Measurements from ENCODE around the gene RHEBL1. TPM values are rescaled to one million over a fixed set of nuclear protein-coding genes. Genes with fewer than 3 reads are reported as not detected.

Gene RHEBL1
- total RNA-seq, 1 experiment from 2014 or later = 2.9 TPM

GRCh38 chr12:49092816-49093406, 23.1 kb upstream of the RHEBL1 start:
- Histone ChIP-seq H3F3A (ENCODE audit: insufficient read depth, low read depth) (peaks cover 23% of the 10 kb centered on the region; the same call in 1 of the 2 replicates), H2AFZ (no peak overlapping the region), H3K36me3 (ENCODE audit: low read depth) (no peaks in the 10 kb centered on the region), H3K9me3 (ENCODE audit: insufficient read depth, low read depth) (no peaks in the 10 kb centered on the region), H3K79me2 (ENCODE audit: low read depth) (no peaks in the 10 kb centered on the region), H3K4me2 (no peak overlapping the region), H3K4me3 (no peak overlapping the region), H3K27me3 (ENCODE audit: insufficient read depth, low read depth) (peaks cover 23% of the 10 kb centered on the region), H4K20me1 (ENCODE audit: insufficient read depth) (no peaks in the 10 kb centered on the region), H3K9me2 (ENCODE audit: insufficient read depth) (no peaks in the 10 kb centered on the region), H3K27ac (no peak overlapping the region), H3K4me1 (replicated peaks; ENCODE audit: insufficient read depth) (peaks cover 17% of the 10 kb centered on the region)
- no peak for TF ChIP-seq CTCF (conservative IDR thresholded peaks at IDR 0.05)
- TF ChIP-seq EZH2 (IDR thresholded peaks at IDR 0.05; ENCODE audit: low read depth) = no peak
- intact Hi-C loops (cut with micrococcal nuclease; ENCODE audit: unreplicated experiment) = no loop called here
- no TSS peak for BruUV-seq (replicated peaks)
- DNase-seq = no peak
- CTCF ChIA-PET = interaction anchor here (1.0 to 1.2 kb wide), 2 partner anchors 12 to 29 kb away, joined by 3 to 4 read pairs; no protein-coding TSS in a partner anchor
- POLR2A ChIA-PET (ENCODE audit: unreplicated experiment) = interaction anchor here (0.5 kb wide), 1 partner anchor 766 kb away, joined by 5 read pairs; no protein-coding TSS in a partner anchor

GRCh38 chr12:49092086-49092815, 22.5 kb upstream of the RHEBL1 start:
- H3K36me3 ChIP-seq (ENCODE audit: low read depth) = no peaks in the 10 kb centered on the region
- H2AFZ ChIP-seq = no peak overlapping the region
- H3K9me2 ChIP-seq (ENCODE audit: insufficient read depth) = no peaks in the 10 kb centered on the region
- no peaks in the 10 kb centered on the region for H3K79me2 ChIP-seq (ENCODE audit: low read depth)
- H3K4me3 ChIP-seq = no peak overlapping the region
- intact Hi-C loops (cut with micrococcal nuclease; ENCODE audit: unreplicated experiment) = no loop called here
- no peak overlapping the region for H3K27ac ChIP-seq
- H3K4me2 ChIP-seq = peak overlapping the region; percentile 35
- peaks cover 23% of the 10 kb centered on the region for H3K27me3 ChIP-seq (ENCODE audit: insufficient read depth, low read depth)
- ChIA-PET CTCF (interaction anchor here (1.0 to 1.2 kb wide), 2 partner anchors 13 to 29 kb away, joined by 3 to 4 read pairs; no protein-coding TSS in a partner anchor), POLR2A (ENCODE audit: unreplicated experiment) (interaction anchor here (0.5 kb wide), 1 partner anchor 765 kb away, joined by 5 read pairs; no protein-coding TSS in a partner anchor)
- H3F3A ChIP-seq (ENCODE audit: insufficient read depth, low read depth) = peaks cover 25% of the 10 kb centered on the region; the same call in 1 of the 2 replicates
- H4K20me1 ChIP-seq (ENCODE audit: insufficient read depth) = no peaks in the 10 kb centered on the region
- peaks cover 24% of the 10 kb centered on the region for H3K4me1 ChIP-seq (replicated peaks; ENCODE audit: insufficient read depth)
- no peaks in the 10 kb centered on the region for H3K9me3 ChIP-seq (ENCODE audit: insufficient read depth, low read depth)
- peak in 1 of 2 experiments; percentile 47 for DNase-seq
- BruUV-seq (replicated peaks) = no TSS peak
- TF ChIP-seq CTCF (conservative IDR thresholded peaks at IDR 0.05) (peak; percentile 58; the same call in 1 of the 2 replicates), EZH2 (IDR thresholded peaks at IDR 0.05; ENCODE audit: low read depth) (no peak)

GRCh38 chr12:49091836-49092085, 22.0 kb upstream of the RHEBL1 start:
- CTCF ChIA-PET = interaction anchor here (1.0 to 1.2 kb wide), 2 partner anchors 13 to 28 kb away, joined by 3 to 4 read pairs; no protein-coding TSS in a partner anchor
- no TSS peak for BruUV-seq (replicated peaks)
- H3K4me1 ChIP-seq (replicated peaks; ENCODE audit: insufficient read depth) = peaks cover 25% of the 10 kb centered on the region
- intact Hi-C loops (cut with micrococcal nuclease; ENCODE audit: unreplicated experiment) = no loop called here
- H3K4me3 ChIP-seq = no peak overlapping the region
- no peaks in the 10 kb centered on the region for H4K20me1 ChIP-seq (ENCODE audit: insufficient read depth)
- H3K36me3 ChIP-seq (ENCODE audit: low read depth) = no peaks in the 10 kb centered on the region
- no peaks in the 10 kb centered on the region for H3K79me2 ChIP-seq (ENCODE audit: low read depth)
- TF ChIP-seq EZH2 (IDR thresholded peaks at IDR 0.05; ENCODE audit: low read depth) (no peak), CTCF (conservative IDR thresholded peaks at IDR 0.05) (no peak)
- POLR2A ChIA-PET (ENCODE audit: unreplicated experiment) = no interaction called here
- no peak overlapping the region for H2AFZ ChIP-seq
- H3F3A ChIP-seq (ENCODE audit: insufficient read depth, low read depth) = peaks cover 25% of the 10 kb centered on the region; the same call in 1 of the 2 replicates
- no peak overlapping the region for H3K27ac ChIP-seq
- H3K27me3 ChIP-seq (ENCODE audit: insufficient read depth, low read depth) = peaks cover 23% of the 10 kb centered on the region
- peak overlapping the region; percentile 35 for H3K4me2 ChIP-seq
- H3K9me3 ChIP-seq (ENCODE audit: insufficient read depth, low read depth) = no peaks in the 10 kb centered on the region
- H3K9me2 ChIP-seq (ENCODE audit: insufficient read depth) = no peaks in the 10 kb centered on the region
- DNase-seq = no peak
